Measurements from ENCODE around the gene ENPP1. TPM values are rescaled to one million over a fixed set of nuclear protein-coding genes. Genes with fewer than 3 reads are reported as not detected.

ENPP1 gene
- total and polyA plus RNA-seq, 2 donors (not counting 1 experiment from before 2014, with no cell fraction given): 48.6 to 85.4 TPM

- no peaks in the 10 kb centered on the region for H3K79me2 ChIP-seq (ENCODE audit: control insufficient read depth, insufficient read depth, low read length)
- DNase-seq (ENCODE audit: low read depth in 2 of 2): no peak
- H3K9me3 ChIP-seq (ENCODE audit: control insufficient read depth, insufficient read depth, low read depth, low read length): no peaks in the 10 kb centered on the region
- H3K4me2 ChIP-seq (ENCODE audit: extremely low read depth, insufficient read depth, low read length): no peak overlapping the region
- H3K9ac ChIP-seq (ENCODE audit: insufficient read depth, low read length): no peak overlapping the region
- H3K36me3 ChIP-seq (ENCODE audit: control insufficient read depth, insufficient read depth, low read length): no peaks in the 10 kb centered on the region
- H2AFZ ChIP-seq (ENCODE audit: low read length): no peak overlapping the region
- peaks cover 11% of the 10 kb centered on the region for H3K4me1 ChIP-seq (ENCODE audit: control insufficient read depth, extremely low read depth, insufficient read depth, low read length)
- no peaks in the 10 kb centered on the region for H3K27me3 ChIP-seq (ENCODE audit: control insufficient read depth, insufficient read depth, low read length)
- TF ChIP-seq CTCF (conservative IDR thresholded peaks at IDR 0.05 in 1 of 2, IDR thresholded peaks at IDR 0.05 in 1 of 2; ENCODE audit: low read depth in 1 of 2, low read length in 2 of 2): no peak
- no peak for TF ChIP-seq EZH2 (IDR thresholded peaks at IDR 0.05; ENCODE audit: low read length, missing control alignments)
- H4K20me1 ChIP-seq (ENCODE audit: control insufficient read depth, extremely low read depth, insufficient read depth, low read length): no peaks in the 10 kb centered on the region
- H3K27ac ChIP-seq (ENCODE audit: insufficient read depth, low read length): no peak overlapping the region
- H3K4me3 ChIP-seq (replicated peaks in 1 of 4; ENCODE audit: control extremely low read depth in 1 of 4, insufficient read depth in 1 of 4, low read depth in 3 of 4, low read length in 4 of 4): no peak overlapping the region
These were observed 41.2 kb upstream of the ENPP1 start for GRCh38 chr6:131766631-131767030.

- Histone ChIP-seq H2AFZ (ENCODE audit: low read length) (no peak overlapping the region), H3K4me2 (ENCODE audit: extremely low read depth, insufficient read depth, low read length) (no peak overlapping the region), H3K4me3 (replicated peaks in 1 of 4; ENCODE audit: control extremely low read depth in 1 of 4, insufficient read depth in 1 of 4, low read depth in 3 of 4, low read length in 4 of 4) (no peak overlapping the region), H3K4me1 (ENCODE audit: control insufficient read depth, extremely low read depth, insufficient read depth, low read length) (peaks cover 6% of the 10 kb centered on the region), H3K27me3 (ENCODE audit: control insufficient read depth, insufficient read depth, low read length) (no peaks in the 10 kb centered on the region), H3K9me3 (ENCODE audit: control insufficient read depth, insufficient read depth, low read depth, low read length) (no peaks in the 10 kb centered on the region), H3K9ac (ENCODE audit: insufficient read depth, low read length) (no peak overlapping the region), H3K79me2 (ENCODE audit: control insufficient read depth, insufficient read depth, low read length) (no peaks in the 10 kb centered on the region), H3K27ac (ENCODE audit: insufficient read depth, low read length) (no peak overlapping the region), H4K20me1 (ENCODE audit: control insufficient read depth, extremely low read depth, insufficient read depth, low read length) (no peaks in the 10 kb centered on the region), H3K36me3 (ENCODE audit: control insufficient read depth, insufficient read depth, low read length) (no peaks in the 10 kb centered on the region)
- DNase-seq (ENCODE audit: low read depth in 2 of 2): no peak
- TF ChIP-seq EZH2 (IDR thresholded peaks at IDR 0.05; ENCODE audit: low read length, missing control alignments) (no peak), CTCF (conservative IDR thresholded peaks at IDR 0.05 in 1 of 2, IDR thresholded peaks at IDR 0.05 in 1 of 2; ENCODE audit: low read depth in 1 of 2, low read length in 2 of 2) (no peak)
These were observed 38.9 kb upstream of the ENPP1 start for GRCh38 chr6:131768964-131769363.

- H3K9me3 ChIP-seq (ENCODE audit: control insufficient read depth, insufficient read depth, low read depth, low read length): no peaks in the 10 kb centered on the region
- H2AFZ ChIP-seq (ENCODE audit: low read length): no peak overlapping the region
- H3K4me1 ChIP-seq (ENCODE audit: control insufficient read depth, extremely low read depth, insufficient read depth, low read length): peaks cover 3% of the 10 kb centered on the region
- H4K20me1 ChIP-seq (ENCODE audit: control insufficient read depth, extremely low read depth, insufficient read depth, low read length): no peaks in the 10 kb centered on the region
- H3K27ac ChIP-seq (ENCODE audit: insufficient read depth, low read length): no peak overlapping the region
- H3K79me2 ChIP-seq (ENCODE audit: control insufficient read depth, insufficient read depth, low read length): no peaks in the 10 kb centered on the region
- no peak overlapping the region for H3K4me3 ChIP-seq (replicated peaks in 1 of 4; ENCODE audit: control extremely low read depth in 1 of 4, insufficient read depth in 1 of 4, low read depth in 3 of 4, low read length in 4 of 4)
- no peaks in the 10 kb centered on the region for H3K27me3 ChIP-seq (ENCODE audit: control insufficient read depth, insufficient read depth, low read length)
- H3K9ac ChIP-seq (ENCODE audit: insufficient read depth, low read length): no peak overlapping the region
- no peak for TF ChIP-seq EZH2 (IDR thresholded peaks at IDR 0.05; ENCODE audit: low read length, missing control alignments)
- no peaks in the 10 kb centered on the region for H3K36me3 ChIP-seq (ENCODE audit: control insufficient read depth, insufficient read depth, low read length)
- DNase-seq (ENCODE audit: low read depth in 2 of 2): no peak
- H3K4me2 ChIP-seq (ENCODE audit: extremely low read depth, insufficient read depth, low read length): no peak overlapping the region
These were observed 38.3 kb upstream of the ENPP1 start for GRCh38 chr6:131769385-131770141.
